Measurements from ENCODE around the gene KLC4.

The KLC4 gene

DNA sequence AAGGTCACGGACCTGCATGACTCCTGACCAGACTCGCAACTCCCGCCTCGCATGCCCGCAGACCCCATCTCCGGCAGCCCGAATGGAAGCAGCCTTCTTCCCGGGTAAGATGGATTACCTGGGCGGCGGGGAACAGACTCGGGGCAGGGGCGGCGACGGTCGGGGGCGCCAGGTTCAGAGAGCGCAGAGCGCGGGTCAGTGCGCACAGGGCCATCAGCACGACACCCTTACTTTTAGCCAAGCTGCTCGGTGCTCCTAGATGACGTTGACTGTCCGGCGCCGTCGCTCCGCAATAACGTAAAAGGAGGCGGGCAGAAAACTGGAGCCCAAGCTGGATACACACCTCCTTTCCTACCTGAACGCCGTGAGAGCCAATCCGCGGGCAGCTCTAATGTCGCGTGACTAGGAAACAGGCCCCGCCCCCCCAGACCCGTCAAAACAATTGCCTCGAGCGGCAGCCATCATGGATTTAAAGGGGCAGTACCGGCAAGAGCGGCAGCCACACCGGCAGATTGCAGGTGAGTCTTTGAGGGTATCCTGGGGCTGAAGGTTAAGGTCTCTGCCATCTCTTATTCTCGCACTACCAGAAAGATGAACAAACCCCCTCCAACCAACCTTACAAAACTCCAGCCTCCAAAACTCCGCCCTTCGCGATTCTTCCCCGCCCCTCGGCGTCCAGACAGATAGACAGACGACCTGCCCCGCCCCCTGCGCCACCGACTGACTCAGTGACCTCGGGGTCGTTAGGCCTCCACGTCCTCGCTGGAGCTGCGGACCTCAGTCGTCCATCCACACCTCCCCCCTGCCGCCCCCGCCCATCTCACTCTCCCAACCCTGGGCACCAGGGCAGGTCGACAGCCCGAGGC, at the start of gene KLC4, which contains the start of gene MRPL2:
Gene KLC4 (plus strand): TSS at position 464 of the 866 bp plus-strand sequence. CDS start 1,705 bp downstream, outside the sequence.
Gene MRPL2 (minus strand): TSS at position 267 of the 866 bp plus-strand sequence. CDS start 53 bp downstream, at position 214.
- peak; percentile 98 for DNase-seq

DNA sequence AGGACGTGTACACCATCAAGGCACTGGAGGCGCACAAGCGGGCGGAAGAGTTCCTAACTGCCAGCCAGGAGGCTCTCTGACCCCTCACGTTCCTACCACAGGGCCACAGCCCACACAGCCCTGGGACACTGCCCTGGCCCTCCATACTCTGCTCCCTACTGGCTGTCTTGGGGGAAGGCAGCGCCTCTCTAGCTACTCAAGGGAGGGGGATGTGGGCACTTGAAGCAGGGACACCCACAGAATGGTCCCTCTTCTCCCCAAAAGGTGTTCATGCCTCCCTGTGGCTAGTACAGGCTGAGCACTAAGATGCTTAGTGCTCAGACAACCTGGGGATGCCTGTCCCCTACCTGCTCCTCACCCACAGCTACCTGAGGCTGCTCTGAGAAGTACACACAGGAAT, 48.2 kb upstream of the KLC4 start:
- DNase-seq, result no peak

DNA sequence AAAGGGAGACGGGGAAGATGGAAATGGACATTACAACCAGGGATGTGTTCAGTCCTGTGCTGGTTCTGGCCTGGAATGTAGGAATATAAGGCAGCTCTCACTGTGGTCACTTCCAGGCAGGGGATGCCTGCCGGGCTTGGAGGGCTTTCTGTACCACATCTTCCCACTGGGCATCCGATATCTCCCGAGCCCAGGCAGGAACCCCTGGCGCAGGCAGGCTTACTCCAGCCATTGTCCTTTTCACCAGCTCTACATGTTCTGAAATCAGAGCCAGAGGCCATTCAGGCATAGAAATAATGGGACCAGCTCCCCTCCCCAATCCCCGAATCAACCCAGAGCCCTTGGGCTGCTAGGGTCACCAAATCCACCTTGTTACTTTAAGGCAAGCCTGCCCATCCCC, 47.1 kb upstream of the KLC4 start:
- DNase-seq, result no peak

DNA sequence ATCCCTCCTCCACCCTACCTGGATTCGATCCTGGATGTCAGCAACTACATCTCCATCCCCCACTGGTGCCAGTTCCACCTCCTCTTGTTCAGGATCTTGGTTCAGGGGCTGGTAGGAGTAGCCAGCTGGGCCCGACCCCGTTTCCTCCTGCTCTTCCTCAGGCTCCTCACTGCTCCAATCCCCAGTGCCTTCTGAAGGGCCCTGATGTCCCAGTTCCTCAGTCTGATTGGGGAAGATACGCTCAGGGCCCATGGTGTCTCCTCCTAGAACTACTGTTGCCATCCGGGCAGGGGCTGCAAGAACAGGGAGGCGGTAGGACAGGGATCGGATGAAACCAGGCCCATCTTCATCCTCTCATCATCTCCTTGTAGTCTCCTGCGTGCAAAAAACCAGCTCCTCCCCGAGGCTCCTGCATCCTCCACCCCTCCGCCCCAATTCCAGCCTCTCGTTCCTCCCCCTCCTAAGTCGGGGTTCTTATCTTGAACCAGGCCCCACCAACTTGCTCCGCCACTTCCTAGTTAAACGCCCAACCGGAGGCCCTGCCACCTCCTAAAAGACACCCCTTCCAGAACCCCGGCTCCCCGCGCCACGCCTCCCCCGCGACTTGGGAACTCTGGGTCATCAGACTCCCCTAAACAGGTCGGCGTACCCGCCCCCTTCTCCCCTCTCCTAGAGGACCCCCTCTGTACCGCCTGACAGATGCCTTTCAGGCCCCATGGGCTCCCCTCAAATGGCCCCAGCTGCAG, 46.2 kb upstream of the KLC4 start:
- DNase-seq, result no peak

DNA sequence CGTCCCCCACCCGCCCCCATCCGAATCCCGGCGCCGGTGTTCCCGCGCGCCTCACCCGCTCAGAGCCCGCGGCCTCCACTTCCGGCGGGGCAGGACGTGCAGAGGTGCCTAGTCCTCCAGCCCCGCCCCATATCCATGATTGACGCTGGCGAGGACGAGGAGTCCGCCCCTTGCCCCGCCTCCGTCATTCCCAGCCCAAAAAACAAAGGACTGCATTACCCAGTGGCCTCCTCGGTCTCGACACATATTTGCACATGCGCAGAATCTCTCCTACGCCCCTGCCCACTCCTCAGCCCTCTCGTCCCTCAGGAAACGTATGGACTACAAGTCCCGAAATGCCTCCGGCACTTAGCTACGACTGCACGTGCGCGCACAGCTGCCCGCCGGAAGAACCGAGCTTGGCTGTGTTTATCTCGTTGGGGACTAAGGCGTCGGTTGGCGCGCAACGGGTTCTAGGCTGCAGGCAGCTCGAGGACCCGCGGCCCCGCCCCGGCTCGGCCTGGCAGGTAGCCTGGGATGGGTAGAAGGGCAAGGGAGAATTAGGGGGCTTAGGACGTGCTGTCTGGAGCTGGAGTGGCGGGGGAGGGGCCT, 45.5 kb upstream of the KLC4 start, which contains the start of the genes KLHDC3 and MEA1:
Gene KLHDC3 (plus strand): TSS at position 407 of the 591 bp plus-strand sequence. CDS start 2,944 bp downstream, outside the sequence.
Gene MEA1 (minus strand): TSS at position 104 of the 591 bp plus-strand sequence. CDS start 133 bp downstream, outside the sequence.
- DNase-seq, result peak; percentile 100

DNA sequence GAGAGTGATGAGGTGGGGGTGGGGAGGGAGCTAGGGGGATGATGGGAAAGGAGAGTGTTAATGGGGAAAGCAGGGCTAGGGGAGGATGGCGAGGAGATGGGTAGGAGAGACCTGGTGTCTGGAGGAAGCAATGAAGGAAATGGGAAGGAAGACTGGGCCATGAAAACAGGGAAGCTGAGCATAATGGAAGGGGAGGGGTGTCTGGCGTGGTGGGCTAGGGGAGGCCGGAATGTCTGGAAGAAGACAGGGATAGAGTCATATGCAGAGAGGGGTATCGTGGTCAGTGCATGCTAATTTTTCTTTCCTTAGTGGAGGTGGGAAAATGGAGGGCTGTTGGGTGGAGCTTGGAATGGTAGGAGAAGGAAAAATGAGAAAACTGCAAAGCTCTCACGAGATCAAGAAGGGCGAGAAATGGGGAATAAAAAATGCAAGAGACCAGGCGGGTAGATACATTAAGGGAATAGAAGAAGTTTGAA, 45.0 kb upstream of the KLC4 start:
- DNase-seq, result no peak

DNA sequence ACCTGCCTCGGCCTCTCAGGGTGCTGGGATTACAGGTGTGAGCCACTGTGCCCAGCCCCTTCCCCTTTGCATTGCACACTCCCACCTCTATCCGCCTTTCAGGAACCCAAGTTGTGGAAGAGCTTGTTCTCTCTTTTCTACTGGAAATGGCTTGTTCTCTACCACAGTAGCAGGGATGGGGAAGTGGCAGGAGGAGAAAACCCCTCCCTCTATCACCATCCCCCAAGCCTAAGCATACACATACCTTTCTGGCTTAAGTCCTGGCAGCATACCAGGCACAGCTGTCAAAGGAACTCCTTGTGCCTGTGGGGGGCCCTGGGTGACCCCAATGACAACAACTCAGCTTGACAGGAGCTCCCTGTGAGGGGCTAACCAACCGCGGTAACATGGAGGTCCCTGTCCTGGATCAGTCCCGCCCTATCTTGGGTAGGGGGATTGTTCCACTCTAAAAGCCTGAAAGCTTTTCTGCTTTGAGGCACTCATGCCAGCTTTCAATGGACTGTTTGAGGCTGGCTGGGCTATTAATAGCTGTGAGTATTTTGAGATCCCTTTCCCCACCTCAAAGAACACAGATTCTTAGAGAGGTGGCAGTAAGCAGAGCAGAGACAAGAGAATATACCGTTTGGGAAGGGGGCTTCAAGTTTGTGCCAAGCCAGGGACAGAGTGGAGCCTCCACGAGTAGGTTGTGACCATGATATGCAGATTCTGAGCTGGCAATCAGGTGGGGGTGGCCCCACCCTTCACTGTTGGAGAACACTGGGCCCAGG, 43.1 kb upstream of the KLC4 start:
- DNase-seq, result no peak

DNA sequence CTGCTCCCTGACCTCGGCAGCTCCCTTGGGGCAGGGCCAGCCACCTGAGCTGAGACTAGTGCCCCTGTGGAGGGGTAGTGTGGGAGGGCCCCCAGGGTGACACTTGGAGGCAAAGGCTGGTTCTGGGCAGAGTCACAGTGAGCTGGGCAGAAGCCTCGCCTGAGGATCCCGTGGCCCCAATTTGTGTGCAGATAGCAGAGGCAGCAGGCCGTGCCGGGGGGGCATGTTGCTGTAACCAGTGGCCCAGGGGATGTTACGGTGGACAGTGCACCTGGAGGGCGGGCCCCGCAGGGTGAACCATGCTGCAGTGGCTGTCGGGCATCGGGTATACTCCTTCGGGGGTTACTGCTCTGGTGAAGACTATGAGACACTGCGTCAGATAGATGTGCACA, 42.5 kb upstream of the KLC4 start:
- DNase-seq, result no peak

DNA sequence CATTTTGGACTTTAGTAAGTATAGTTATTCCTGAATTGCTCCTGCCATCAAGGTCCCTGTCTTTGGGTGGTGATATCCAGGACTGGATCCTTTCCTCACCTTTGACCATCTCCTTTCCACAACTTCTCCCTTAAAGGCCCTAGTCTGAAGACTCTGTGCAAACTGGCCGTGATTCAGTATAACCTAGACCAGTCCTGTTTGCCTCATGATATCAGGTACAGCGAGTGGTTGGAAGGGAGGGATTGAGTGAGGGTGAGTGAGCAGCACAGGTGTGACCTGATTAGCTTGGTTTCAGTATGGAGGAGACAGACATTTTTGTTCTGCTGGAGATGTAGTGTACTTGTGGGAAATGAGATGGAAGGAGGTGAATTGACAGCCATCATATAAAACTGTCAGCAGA, 40.3 kb upstream of the KLC4 start:
- DNase-seq, result no peak

DNA sequence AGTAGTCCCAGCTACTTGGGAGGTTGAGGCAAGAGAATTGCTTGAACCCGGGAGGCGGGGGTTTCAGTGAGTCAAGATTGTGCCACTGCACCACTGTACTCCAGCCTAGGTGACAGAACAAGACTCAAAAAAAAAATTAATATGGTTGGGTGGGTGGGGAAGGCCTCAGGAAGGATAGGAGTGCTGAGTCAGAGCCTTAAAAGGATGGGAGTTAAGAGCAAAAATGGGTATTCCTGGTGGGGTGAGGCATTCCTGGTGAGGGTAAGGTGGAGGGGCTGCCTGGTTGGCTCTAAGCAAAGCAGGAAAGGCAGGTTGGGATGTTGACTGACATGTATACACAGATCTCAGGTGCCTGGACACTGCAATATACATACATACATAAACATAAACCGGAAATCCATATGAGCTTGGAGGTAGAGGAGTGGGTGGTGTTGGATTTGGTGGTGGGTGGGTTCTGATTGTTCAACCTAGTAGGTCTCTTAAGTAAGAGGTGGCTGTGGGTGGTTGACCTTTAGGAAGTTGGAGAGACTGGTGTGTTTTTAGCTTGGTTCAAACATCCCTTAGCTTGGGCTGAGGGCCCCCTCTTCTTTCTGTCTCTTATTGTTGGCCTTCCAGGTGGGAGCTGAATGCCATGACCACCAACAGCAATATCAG, 39.3 kb upstream of the KLC4 start:
- DNase-seq, result no peak

DNA sequence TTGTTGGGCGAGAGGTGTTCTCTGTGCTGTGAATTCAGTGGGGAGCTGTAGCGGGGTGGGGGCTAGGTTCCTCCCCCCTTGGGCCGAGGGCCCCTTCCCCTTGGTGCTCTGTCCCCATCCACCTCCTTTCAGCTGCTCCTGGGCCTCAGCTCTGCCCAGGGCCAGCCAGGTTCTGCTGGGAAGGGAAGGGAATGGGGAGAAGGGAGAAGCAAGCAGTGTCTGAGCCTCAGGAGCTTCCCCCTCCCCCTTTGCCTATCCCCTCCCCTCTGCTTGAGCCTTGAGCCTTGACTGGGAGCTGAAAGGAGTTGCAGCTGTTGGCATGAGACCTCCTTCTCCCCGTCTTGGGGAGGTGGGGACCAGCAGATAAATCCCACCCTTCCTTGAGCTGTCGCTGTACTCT, 38.6 kb upstream of the KLC4 start:
- no peak for DNase-seq

DNA sequence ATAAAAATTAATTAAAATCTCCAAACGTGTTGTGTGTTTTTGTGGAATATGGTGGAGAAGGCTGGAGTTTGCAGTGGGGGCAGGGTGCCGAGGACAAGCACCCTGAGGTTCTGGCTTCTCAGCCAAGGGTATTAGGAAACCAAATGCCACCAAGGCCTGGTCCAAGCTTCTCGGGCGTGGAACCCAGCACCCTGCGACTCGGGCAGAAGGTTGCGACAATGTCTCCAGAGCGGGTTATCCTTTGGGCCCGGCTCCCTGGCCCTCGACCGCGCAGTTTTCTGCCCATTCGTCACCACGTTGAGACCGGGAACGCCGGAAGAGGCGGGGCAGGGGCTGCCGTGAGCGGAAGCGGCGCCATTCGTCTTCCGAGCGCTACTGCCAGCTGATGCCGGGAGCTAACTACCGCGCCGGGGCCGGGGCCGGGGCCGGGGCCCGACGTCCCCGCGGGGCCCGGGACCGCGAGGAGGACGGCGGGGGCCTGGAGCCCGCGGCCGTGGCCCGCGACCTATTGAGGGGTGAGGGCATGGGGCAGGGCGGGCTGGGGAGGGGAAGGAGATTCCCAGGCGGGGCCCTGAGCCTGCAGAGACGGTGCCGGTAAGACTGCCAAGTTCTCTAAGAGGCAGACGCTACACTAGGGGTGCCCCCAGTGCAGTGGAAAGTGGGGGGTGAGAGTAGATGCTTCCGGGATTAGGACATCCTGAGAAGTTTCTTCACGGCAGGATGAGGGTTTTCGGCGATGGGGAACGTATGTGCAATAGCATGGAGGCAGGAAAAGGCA, 38.0 kb upstream of the KLC4 start, which contains the start of gene RRP36:
Gene RRP36 (plus strand): TSS at position 354 of the 778 bp plus-strand sequence. CDS start 32 bp downstream, at position 386.
- DNase-seq, result peak; percentile 10

DNA sequence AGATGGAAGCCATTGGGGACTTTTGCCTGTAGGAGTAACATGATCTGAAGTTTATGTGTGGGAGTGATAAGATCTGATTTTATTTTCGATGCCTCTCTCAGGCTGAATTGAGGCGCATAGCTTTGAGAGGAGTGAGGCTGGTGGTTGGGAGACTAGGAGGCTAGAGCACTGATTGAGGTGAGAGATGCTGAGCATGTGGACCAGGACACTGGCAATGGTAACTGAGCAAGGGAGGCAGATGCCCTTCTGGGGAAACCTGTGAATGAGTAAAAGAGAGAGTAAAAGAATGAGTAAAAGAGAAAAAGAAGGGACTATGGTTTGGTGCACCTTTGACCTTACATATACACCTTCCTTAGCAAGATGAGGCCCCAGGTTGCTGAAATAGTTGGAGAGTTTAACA, 35.0 kb upstream of the KLC4 start:
- no peak for DNase-seq

DNA sequence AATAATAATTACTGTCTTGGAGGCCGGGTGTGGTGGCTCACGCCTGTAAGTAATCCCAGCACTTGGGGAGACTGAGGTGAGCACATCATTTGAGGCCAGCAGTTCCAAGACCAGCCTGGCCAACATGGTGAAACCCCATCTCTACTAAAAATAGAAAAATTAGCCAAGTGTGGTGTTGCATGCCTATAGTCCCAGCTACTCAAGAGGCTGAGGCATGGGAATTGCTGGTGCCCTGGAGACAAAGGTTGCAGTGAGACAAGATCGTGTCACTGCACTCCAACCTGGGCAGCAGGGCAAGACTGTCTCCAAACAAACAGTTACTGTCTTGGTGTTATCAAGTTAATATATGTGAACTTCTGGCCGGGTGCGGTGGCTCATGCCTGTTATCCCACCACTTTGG, 33.1 kb upstream of the KLC4 start:
- DNase-seq, result no peak

DNA sequence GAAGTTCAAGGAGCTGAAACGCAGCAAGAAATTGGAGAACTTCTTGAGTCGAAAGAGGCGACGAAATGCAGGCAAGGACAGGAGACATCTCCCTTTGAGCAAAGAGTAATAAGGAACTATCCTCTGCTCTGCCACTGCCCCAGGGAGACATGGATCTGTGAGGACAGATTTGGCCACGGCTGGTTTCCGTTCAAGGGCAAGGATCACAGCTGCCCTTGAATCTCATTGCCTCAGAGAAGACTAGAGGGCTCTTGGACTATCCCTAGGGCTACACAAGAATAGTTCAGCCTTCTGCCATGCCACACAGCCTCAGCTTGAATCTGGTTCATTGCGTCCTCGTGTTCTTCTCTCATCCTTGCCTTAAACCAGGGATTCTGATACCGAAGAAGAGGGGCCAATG, 30.3 kb upstream of the KLC4 start:
- no peak for DNase-seq

DNA sequence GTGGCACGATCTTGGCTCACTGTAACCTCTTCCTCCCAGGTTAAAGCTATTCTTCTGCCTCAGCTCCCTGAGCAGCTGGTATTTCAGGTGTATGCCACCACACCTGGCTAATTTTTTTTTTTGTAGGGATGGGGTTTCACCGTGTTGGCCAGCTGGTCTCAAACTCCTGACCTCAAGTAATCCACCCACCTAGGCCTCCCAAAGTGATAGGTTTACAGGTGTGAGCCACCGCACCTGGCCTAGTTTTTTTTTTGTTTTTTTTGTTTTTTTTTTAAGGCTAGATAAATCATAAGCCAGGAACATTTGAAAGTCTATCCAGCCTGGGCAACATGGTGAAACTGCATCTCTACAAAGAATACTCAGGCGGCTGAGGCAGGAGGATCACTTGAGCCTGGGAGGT, 27.1 kb upstream of the KLC4 start:
- DNase-seq, result no peak

DNA sequence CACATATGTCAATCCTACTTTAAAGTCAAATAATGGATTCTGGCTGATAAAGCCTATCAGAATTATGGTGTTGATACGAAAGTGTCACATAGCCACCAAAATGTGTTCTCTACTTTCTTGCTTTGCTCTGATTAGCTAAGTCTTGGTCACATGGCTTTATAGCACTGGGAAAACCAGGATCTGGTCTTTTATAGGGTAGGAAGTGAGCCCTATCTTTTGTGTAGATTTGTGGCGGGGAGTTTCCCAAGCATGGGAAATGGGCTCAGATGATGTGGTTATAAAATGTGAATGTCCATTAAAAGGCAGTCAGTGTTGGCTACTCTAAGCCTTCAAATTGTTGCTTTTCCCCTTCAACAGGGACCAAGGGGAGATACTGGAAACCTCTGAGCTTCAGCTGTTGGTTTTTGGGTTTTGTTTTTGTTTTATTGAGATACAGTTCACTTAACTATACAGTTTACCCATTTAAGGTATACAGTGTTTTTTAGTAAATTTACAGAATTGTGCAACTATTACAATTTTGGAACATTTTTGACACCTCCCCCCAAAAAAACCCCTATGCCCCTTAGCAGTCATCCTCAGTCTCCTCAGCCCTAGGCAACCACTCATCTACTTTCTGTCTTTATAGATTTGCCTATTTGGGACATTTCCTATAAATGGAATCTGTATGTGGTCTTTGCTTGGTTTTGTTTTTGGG, 25.8 kb upstream of the KLC4 start:
- no peak for DNase-seq

DNA sequence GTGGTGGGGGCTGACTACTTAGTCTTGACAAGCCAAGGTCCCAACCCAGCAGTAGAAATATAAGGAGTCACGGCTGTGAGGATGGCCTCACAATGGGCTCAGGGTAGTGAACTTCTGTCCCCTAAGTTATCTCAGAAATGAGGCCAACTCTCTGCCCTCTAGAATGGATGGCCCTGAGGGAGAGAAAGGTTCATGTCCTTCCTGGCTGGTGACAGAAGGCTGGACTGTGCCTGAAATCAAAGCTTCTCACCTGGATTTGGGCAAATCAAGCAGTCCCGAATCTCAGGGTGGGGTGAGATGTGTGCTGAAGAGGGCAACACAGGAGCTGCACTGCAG, 25.3 kb upstream of the KLC4 start:
- DNase-seq, result no peak

DNA sequence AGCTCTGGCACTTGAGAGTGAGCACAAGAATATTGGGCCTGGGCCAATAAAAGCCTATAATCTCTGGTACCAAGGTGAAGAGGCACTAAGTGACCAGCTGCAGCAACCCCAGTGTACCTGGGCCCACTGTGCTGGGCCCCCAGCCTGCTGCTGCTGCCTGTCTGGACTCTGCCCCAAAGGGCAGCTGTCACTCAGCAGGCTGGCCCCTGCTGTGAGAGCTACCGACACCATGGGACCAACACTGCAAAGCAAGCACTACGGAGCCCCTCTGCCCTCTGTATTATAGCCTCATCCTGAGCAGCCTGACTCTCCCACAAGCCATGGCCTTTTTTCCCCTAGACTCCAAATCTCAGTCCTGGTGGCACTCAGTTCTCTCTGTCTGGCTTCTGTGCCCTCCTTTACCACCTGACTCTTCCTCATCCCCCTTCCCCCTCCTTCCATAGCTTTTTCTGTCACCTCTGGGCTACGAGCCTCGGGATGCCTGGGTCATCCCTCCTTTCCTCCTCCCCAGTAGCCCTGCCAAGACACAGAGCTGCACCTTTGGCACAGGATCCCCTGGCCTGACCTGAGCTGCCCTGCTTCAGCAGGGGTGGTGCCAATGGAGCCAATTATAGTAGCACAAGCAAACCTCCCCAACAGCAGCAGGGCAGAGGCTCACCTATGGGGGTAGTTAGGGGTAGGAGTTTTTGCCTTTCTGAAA, 23.8 kb upstream of the KLC4 start:
- no peak for DNase-seq

DNA sequence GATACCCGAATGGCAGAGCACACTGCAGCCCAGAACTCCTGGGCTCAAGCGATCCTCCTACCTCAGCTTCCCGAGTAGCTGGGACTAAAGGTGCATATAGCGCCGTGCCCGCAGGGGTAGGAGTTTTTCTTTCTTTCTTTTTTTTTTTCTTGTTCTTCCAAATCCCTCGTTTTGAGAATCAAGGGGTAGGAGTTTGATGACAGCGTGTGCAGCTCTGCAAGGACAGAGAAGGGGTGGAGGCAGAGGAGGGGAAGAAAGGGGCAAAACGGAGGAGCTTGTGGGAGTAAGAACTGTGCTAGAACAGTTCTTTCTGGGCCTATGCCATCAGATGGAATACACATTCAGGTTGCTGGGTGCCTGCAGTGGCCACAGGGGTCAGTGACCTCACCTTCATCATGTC, 22.7 kb upstream of the KLC4 start:
- no peak for DNase-seq

Measured in NCI-H446 treated with DMSO at 0.1 percent for 48 hours (cell line).